Endothelial cell of umbilical vein (primary cell): ENCODE data around the gene CCL21. TPM values are rescaled to one million over a fixed set of nuclear protein-coding genes. Genes with fewer than 3 reads are reported as not detected.
A peak's percentile ranks its signal among the peaks of the same experiment; 100 is the strongest.

Experiments used
- BruUV-seq: library from RNA; stranded (reverse); fragments of 400-500 nt; replicated peaks from 2 replicates; lab custom pipeline; 2021; lab: Mats Ljungman, UMichigan
- CTCF ChIA-PET: fragments of 300-600, 350-600 bp; sonication (Branson Sonifier 250); formaldehyde crosslinking; loops from one replicate; lab custom pipeline; 2021; ENCODE audit warnings: antibody characterized with exemption, inconsistent platforms; lab: Charles Lee
- POLR2A ChIA-PET: fragments of 300-600, 350-600 bp; sonication (Branson Sonifier 250); formaldehyde crosslinking; loops from one replicate; lab custom pipeline; 2021; ENCODE audit warnings: antibody characterized with exemption, inconsistent platforms; lab: Charles Lee
- DNase-seq: peaks from one replicate; pipeline ENCODE4 v3.0.0-alpha.2; 2011; ENCODE audit warnings: low read depth, low spot score
- FAIRE-seq: peaks from 2 replicates; lab custom pipeline; 2011; peaks lifted over from hg19 to GRCh38; lab: Jason Lieb, UNC
- H2AFZ ChIP-seq: 2 replicates; pipeline ENCODE4 v1.6.0; 2012; ENCODE audit warnings: low read depth, low read length, control low read depth, inconsistent platforms
- H3K27ac ChIP-seq: 2 replicates; pipeline ENCODE4 v1.5.1; 2011; ENCODE audit warnings: low read depth, mild to moderate bottlenecking, control low read depth, low read length, moderate library complexity; ENCODE audit not compliant: insufficient read depth
- H3K27me3 ChIP-seq, 2 experiments: 2 replicates each; pipeline versions ENCODE4 v1.6.0 to v1.6.1; 2011; ENCODE audit warnings: low read length in 2 of 2, mixed read lengths in 1 of 2; ENCODE audit not compliant: control insufficient read depth in 2 of 2, insufficient read depth in 2 of 2
- H3K36me3 ChIP-seq, 2 experiments: 2 replicates in 1 of 2; 3 replicates in 1 of 2; pipeline ENCODE4 v1.5.1; 2011; ENCODE audit warnings: low read length in 2 of 2, mild to moderate bottlenecking in 1 of 2, moderate library complexity in 1 of 2; ENCODE audit not compliant: control insufficient read depth in 2 of 2, insufficient read depth in 2 of 2; ENCODE audit errors: extremely low read depth in 1 of 2
- H3K4me1 ChIP-seq: 3 replicates; pipeline ENCODE4 v1.5.1; 2011; ENCODE audit warnings: mild to moderate bottlenecking, low read length; ENCODE audit not compliant: control insufficient read depth, insufficient read depth; ENCODE audit errors: extremely low read depth
- H3K4me2 ChIP-seq: 2 replicates; pipeline ENCODE4 v1.6.1; 2011; ENCODE audit warnings: low read length, control low read depth, mixed read lengths; ENCODE audit not compliant: insufficient read depth
- H3K4me3 ChIP-seq, 3 experiments: fragments of 200-600 bp in 1 of 3; sonication (generic), shearing (Covaris generic) in 1 of 3; replicated peaks in 1 of 3; 2 replicates each; pipeline ENCODE4 v1.5.1; 2011 to 2016; ENCODE audit warnings: control low read depth in 3 of 3, low read length in 3 of 3, mild to moderate bottlenecking in 2 of 3, inconsistent platforms in 1 of 3, low read depth in 1 of 3, moderate library complexity in 1 of 3; ENCODE audit not compliant: insufficient read depth in 1 of 3
- H3K79me2 ChIP-seq: 2 replicates; pipeline ENCODE4 v1.6.0; 2012; ENCODE audit warnings: low read length, inconsistent platforms; ENCODE audit not compliant: control insufficient read depth, insufficient read depth
- H3K9ac ChIP-seq: replicated peaks from 2 replicates; pipeline ENCODE3; 2011; ENCODE audit warnings: low read length, control low read depth; ENCODE audit not compliant: insufficient read depth; ENCODE audit errors: extremely low read depth
- H3K9me1 ChIP-seq: replicated peaks from 3 replicates; pipeline ENCODE4 v1.6.0; 2011; ENCODE audit warnings: mild to moderate bottlenecking, low read length; ENCODE audit not compliant: control insufficient read depth, insufficient read depth; ENCODE audit errors: extremely low read depth
- H3K9me3 ChIP-seq: replicated peaks from 2 replicates; pipeline ENCODE4 v1.5.1; 2012; ENCODE audit warnings: low read length, inconsistent platforms; ENCODE audit not compliant: control insufficient read depth, insufficient read depth
- H4K20me1 ChIP-seq: replicated peaks from 2 replicates; pipeline ENCODE3; 2011; ENCODE audit warnings: mild to moderate bottlenecking, low read length; ENCODE audit not compliant: control insufficient read depth, insufficient read depth; ENCODE audit errors: extremely low read depth
- CTCF ChIP-seq, 2 donors: IDR thresholded peaks; 1 replicate in 1 of 2; 2 replicates in 1 of 2; pipeline ENCODE4 v1.5.1; 2011; ENCODE audit warnings: low read length in 2 of 2, mild to moderate bottlenecking in 2 of 2, moderate library complexity in 2 of 2, control low read depth in 1 of 2, inconsistent platforms in 1 of 2, low read depth in 1 of 2; ENCODE audit not compliant: insufficient read depth in 1 of 2; ENCODE audit errors: extremely low read depth in 1 of 2
- EZH2 ChIP-seq: IDR thresholded peaks from 2 replicates; pipeline ENCODE4 v1.6.1; 2012; ENCODE audit warnings: borderline replicate concordance, low read depth, mild to moderate bottlenecking, moderate library complexity, low read length, inconsistent platforms; ENCODE audit not compliant: severe bottlenecking
- FOS ChIP-seq: IDR thresholded peaks from 2 replicates; pipeline ENCODE4 v1.6.1; 2011; ENCODE audit warnings: mild to moderate bottlenecking, low read length, moderate library complexity, borderline replicate concordance; ENCODE audit not compliant: insufficient read depth
- GATA2 ChIP-seq: IDR thresholded peaks from 2 replicates; pipeline ENCODE4 v1.7.0; 2011; ENCODE audit warnings: low read depth, mild to moderate bottlenecking, moderate library complexity, mixed read lengths, low read length; ENCODE audit not compliant: insufficient read length, insufficient read depth
- JUN ChIP-seq: IDR thresholded peaks from 2 replicates; pipeline ENCODE4 v1.6.1; 2011; ENCODE audit warnings: borderline replicate concordance, low read depth; ENCODE audit not compliant: insufficient read length, insufficient read depth
- MYC ChIP-seq: IDR thresholded peaks from one replicate; pipeline ENCODE4 v1.6.1; 2011; ENCODE audit warnings: mild to moderate bottlenecking, low read depth, low read length
- POLR2A ChIP-seq: IDR thresholded peaks from 2 replicates; pipeline ENCODE4 v1.6.1; 2012; ENCODE audit warnings: low read depth, mild to moderate bottlenecking, control low read depth, low read length
- POLR2AphosphoS5 ChIP-seq: IDR thresholded peaks from 2 replicates; pipeline ENCODE4 v1.6.1; 2012; ENCODE audit warnings: low read depth, mild to moderate bottlenecking, control low read depth, low read length, moderate library complexity; ENCODE audit not compliant: insufficient read depth
- dilution Hi-C: fragments of 300-500 bp; cut with MboI; formaldehyde crosslinking; loops from one replicate; pipeline ENCODE4 v1.15.0; 2019; ENCODE audit warnings: low sequenced_read_pairs; ENCODE audit not compliant: extremely low pct_ligation_motif_present
- intact Hi-C: fragments of 100-400 bp; cut with micrococcal nuclease; formaldehyde crosslinking; loops from one replicate; pipeline ENCODE4 v1.10.0; 2022
- polyA plus RNA-seq, 4 experiments: library from polyadenylated mRNA; depleted of rRNA in 3 of 4; stranded (reverse) in 3 of 4; unstranded in 1 of 4; fragments of >200 nt; gene quantifications; 2 replicates each; pipeline versions ENCODE4 v1.2.1 to v1.2.3, GENCODE V29; 2011 to 2012; ENCODE audit warnings: missing spikeins in 1 of 4
- total RNA-seq: library from RNA; stranded (reverse); gene quantifications from 2 replicates; pipeline ENCODE4 v1.2.3, GENCODE V29; 2021
- TF ChIP-seq, protein P1 (sequence below): IDR thresholded peaks from 2 replicates; pipeline ENCODE4 v1.6.1; 2011; ENCODE audit not compliant: insufficient read depth, insufficient read length

CCL21 gene
- total and polyA plus RNA-seq, 2 donors (not counting 3 experiments of a cell fraction or from before 2014, with no cell fraction given) = 0.17 TPM; not detected in 1

DNA sequence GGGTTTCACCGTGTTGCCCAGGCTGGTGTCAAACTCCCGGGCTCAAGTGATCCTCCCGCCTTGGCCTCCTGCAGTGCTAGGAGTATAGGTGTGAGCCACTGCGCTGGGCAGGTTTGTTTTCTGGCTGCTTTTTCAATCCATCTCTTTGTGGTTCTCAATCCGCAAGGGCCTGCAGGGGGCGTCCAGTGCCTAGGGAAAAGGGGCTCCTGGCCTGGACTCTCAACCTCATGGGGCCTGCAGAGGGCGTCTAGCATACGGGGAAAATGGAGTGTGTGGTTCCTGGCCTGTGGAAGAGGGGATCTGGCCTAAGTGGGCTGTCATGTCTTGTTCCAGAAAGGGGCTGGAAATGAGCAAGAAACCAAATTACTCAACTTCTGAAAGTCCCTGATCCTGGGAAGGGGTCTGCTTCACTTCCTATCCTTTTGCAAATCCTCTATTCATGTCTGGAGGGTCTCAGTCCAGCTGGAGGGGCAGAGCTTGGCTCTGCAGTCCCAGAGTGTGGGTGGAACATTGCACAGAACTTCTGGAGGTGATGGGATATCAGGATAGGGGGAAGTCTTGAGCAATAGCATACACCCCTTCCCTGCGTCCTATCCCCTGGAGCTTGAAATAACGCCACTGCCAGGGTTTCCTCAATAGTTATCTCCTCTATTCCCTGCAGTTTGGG lies 34.8 kb downstream of the CCL21 start:
- H3K4me3 ChIP-seq = no peak overlapping the region
- TF ChIP-seq, protein P1, sequence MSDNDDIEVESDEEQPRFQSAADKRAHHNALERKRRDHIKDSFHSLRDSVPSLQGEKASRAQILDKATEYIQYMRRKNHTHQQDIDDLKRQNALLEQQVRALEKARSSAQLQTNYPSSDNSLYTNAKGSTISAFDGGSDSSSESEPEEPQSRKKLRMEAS = no peak
- peak; percentile 86 to 94 for TF ChIP-seq CTCF (IDR thresholded peaks at IDR 0.05; ENCODE audit: extremely low read depth in 1 of 2, insufficient read depth in 1 of 2, low read depth in 1 of 2, low read length in 2 of 2)
- ChIA-PET CTCF (interaction anchor here (1.1 to 6.2 kb wide), 7 partner anchors 10 to 310 kb away, joined by 3 to 92 read pairs (median 4); no protein-coding TSS in a partner anchor), POLR2A (no interaction called here)
- H3K9me1 ChIP-seq = no peaks in the 10 kb centered on the region
- dilution Hi-C loops (no loop called here), intact Hi-C loops (loop anchor here (1.0 to 10.0 kb wide), 3 partner anchors 10 to 310 kb away; partner anchors contain the start of gene DNAJB5)
- FAIRE-seq (peak; percentile 88), DNase-seq (peak; percentile 72)
- no peaks in the 10 kb centered on the region for H4K20me1 ChIP-seq
- H3K9ac ChIP-seq = no peak overlapping the region
- H3K36me3 ChIP-seq = no peaks in the 10 kb centered on the region
- BruUV-seq = no TSS peak
- no peaks in the 10 kb centered on the region for H3K79me2 ChIP-seq
- H3K4me2 ChIP-seq = no peak overlapping the region
- no peak overlapping the region for H3K27ac ChIP-seq
- H2AFZ ChIP-seq = no peak overlapping the region
- no peaks in the 10 kb centered on the region for H3K9me3 ChIP-seq
- H3K27me3 ChIP-seq = no peaks in the 10 kb centered on the region
- H3K4me1 ChIP-seq = no peaks in the 10 kb centered on the region

- Histone ChIP-seq H3K9ac (no peak overlapping the region), H4K20me1 (no peaks in the 10 kb centered on the region), H2AFZ (no peak overlapping the region), H3K4me1 (no peaks in the 10 kb centered on the region), H3K4me3 (no peak overlapping the region), H3K36me3 (no peaks in the 10 kb centered on the region), H3K79me2 (no peaks in the 10 kb centered on the region), H3K4me2 (no peak overlapping the region), H3K27me3 (no peaks in the 10 kb centered on the region), H3K9me1 (no peaks in the 10 kb centered on the region), H3K27ac (no peak overlapping the region), H3K9me3 (no peaks in the 10 kb centered on the region)
- CTCF ChIA-PET = interaction anchor here (1.2 to 6.2 kb wide), 5 partner anchors 25 to 194 kb away, joined by 4 to 92 read pairs (median 4); no protein-coding TSS in a partner anchor
- POLR2A ChIA-PET = no interaction called here
- intact Hi-C loops = loop anchor here (10.0 kb wide), 1 partner anchor 310 kb away; the partner anchor contains the start of gene DNAJB5
- DNase-seq (no peak), FAIRE-seq (no peak)
- dilution Hi-C loops = no loop called here
- TF ChIP-seq FOS (no peak), CTCF (IDR thresholded peaks at IDR 0.05; ENCODE audit: extremely low read depth in 1 of 2, insufficient read depth in 1 of 2, low read depth in 1 of 2, low read length in 2 of 2) (no peak), GATA2 (no peak), MYC (no peak), JUN (no peak), POLR2AphosphoS5 (no peak), EZH2 (no peak), POLR2A (no peak)
- TF ChIP-seq, protein P1 = no peak
- no TSS peak for BruUV-seq
Observed at GRCh38 chr9:34674440-34674839, 35.5 kb downstream of the CCL21 start.
